Pancreas (tissue), 10 donors: Measurements from ENCODE around the gene SYPL2. TPM values are rescaled to one million over a fixed set of nuclear protein-coding genes. Genes with fewer than 3 reads are reported as not detected.
A peak's percentile ranks its signal among the peaks of the same experiment; 100 is the strongest.

Experiments used
- ATAC-seq, 4 donors: fragments of 200-7000 bp; cut with Tn5 transposase; one replicate each; pipeline versions ENCODE4 v1.8.0 to v1.9.1; 2020; ENCODE audit warnings: mild to moderate bottlenecking in 4 of 4, moderate library complexity in 4 of 4
- DNase-seq, 6 donors: peaks; one replicate each; pipeline ENCODE4 v3.0.0-alpha.2; 2020
- FAIRE-seq: peaks from 2 replicates; lab custom pipeline; 2012; peaks lifted over from hg19 to GRCh38; lab: Jason Lieb, UNC
- H3K27ac ChIP-seq, 4 donors: fragments of 200-600 bp; sonication (generic); 1 replicate in 3 of 4; 2 replicates in 1 of 4; pipeline versions ENCODE4 v1.5.0 to v1.8.0; 2020
- H3K27me3 ChIP-seq, 4 donors: fragments of 200-600 bp; one replicate each; pipeline ENCODE4 v1.8.0; 2021
- H3K36me3 ChIP-seq, 3 donors: fragments of 200-600 bp; sonication (generic) in 1 of 3; one replicate each; pipeline versions ENCODE4 v1.5.0 to v1.8.0; 2020 to 2021
- H3K4me1 ChIP-seq, 3 donors: fragments of 200-600 bp; one replicate each; pipeline ENCODE4 v1.8.0; 2021
- H3K4me3 ChIP-seq, 4 donors: fragments of 200-600 bp; sonication (generic) in 2 of 4; one replicate each; pipeline versions ENCODE4 v1.5.0 to v1.8.0; 2020 to 2021
- H3K9me3 ChIP-seq, 4 donors: fragments of 200-600 bp; one replicate each; pipeline ENCODE4 v1.8.0; 2021
- WGBS, 2 donors: extraction: QIAGEN DNeasy Blood & Tissue Kit; methylation state at CpG; one replicate each; pipeline ENCODE4 v1.1.7; 2013; 5-methylcytosine and 5-hydroxymethylcytosine counted together
- intact Hi-C, 3 donors: fragments of 100-400 bp; cut with DNase I; formaldehyde crosslinking; loops; one replicate each; pipeline versions ENCODE4 v1.11.1 to v1.14.2; 2022
- polyA plus RNA-seq, 2 donors: library from polyadenylated mRNA; stranded (reverse); fragments of 200-250 nt; gene quantifications; one replicate each; pipeline ENCODE4 v1.2.3, GENCODE V29; 2013
- total RNA-seq, 6 donors: library from RNA; stranded (reverse); fragmentation: NEBNext Ultra II Directional in 4 of 6; extraction: Animal tissue kit (Norgen Biotek cat#: 25700) in 4 of 6; gene quantifications; one replicate each; pipeline versions ENCODE4 v1.2.1 to v1.2.4, GENCODE V29; 2021 to 2023
- TF ChIP-seq, protein P1 (sequence below), 4 donors: fragments of 200-600 bp; sonication (generic) in 3 of 4; IDR thresholded peaks; one replicate each; pipeline versions ENCODE4 v1.5.0 to v1.8.0; 2021; ENCODE audit warnings: antibody characterized with exemption in 4 of 4
- donor health status: healthy with polysubstance abuse.
- donor health status: DM: no; HTN: no; CAD: no; lungs with moderate emphysema.
- donor health status: DM: no; HTN: no; CAD: no.
- donor health status: control.
- donor health status: control.
- donor health status: Bipolar disorder and iron deficiency.
- donor health status: DM: yes; HTN: yes; CAD: no.
- donor health status: DM: no; HTN: no; CAD: no.
- donor health status: DM: no; HTN: no; CAD: no.
- donor health status: DM: yes; HTN: yes; CAD: no.

The SYPL2 gene
- total and polyA plus RNA-seq, 8 donors, result 1.5 to 3.7 (median 2.5) TPM

DNA sequence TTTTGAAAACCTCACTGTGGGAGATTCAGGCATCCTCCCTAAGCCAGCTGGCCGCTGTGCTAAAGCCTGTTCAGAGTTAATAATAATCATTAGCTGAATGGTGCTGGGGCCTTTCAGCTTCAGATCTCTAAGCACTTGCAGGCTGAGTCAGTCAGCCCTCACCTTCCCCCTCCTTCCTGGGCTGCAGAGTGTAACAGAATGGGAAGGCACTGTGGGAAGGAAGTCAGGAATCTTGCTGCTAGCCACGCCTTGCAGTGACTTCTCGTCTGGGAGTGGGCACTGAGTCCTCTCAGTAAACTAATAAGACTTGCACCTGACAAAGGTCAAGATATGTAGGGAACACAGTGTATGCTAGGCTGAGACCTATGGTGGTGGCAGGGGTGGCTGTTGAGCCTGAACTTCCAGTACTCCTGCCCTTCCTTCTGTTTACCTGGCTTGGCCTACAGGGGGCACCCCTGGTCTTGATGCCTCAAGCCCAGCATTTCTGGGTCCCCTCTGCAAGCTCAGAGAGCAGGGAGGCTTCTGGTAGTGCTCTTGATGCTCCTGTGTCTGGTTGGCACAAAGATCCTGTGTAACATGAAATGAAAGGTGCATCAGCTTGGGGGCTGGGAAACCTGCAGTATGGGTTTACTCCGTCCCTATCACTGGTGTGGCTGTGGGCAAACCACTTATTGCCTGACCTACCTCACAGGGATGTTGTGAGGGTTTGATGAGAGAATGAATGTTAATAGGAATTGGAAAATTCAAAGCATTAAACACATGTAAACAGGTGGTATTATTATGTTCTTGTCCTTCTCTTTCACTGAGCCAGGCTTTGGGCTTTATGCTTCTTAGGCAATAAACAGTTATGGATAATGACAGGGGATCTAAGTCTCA is 33.6 kb downstream of the SYPL2 start:
- H3K27ac ChIP-seq, result no peak overlapping the region
- no peaks in the 10 kb centered on the region for H3K27me3 ChIP-seq
- ATAC-seq (peak; percentile 33 to 67 (median 46)), DNase-seq (peak in 1 of 6 donors; percentile 50), FAIRE-seq (no peak)
- 74 to 77% methylated on average over 4 of the region's 4 CpGs for WGBS, 2 donors
- H3K36me3 ChIP-seq, result peaks cover 0 to 10% (median 3%) of the 10 kb centered on the region in 3 donors
- TF ChIP-seq, protein P1, sequence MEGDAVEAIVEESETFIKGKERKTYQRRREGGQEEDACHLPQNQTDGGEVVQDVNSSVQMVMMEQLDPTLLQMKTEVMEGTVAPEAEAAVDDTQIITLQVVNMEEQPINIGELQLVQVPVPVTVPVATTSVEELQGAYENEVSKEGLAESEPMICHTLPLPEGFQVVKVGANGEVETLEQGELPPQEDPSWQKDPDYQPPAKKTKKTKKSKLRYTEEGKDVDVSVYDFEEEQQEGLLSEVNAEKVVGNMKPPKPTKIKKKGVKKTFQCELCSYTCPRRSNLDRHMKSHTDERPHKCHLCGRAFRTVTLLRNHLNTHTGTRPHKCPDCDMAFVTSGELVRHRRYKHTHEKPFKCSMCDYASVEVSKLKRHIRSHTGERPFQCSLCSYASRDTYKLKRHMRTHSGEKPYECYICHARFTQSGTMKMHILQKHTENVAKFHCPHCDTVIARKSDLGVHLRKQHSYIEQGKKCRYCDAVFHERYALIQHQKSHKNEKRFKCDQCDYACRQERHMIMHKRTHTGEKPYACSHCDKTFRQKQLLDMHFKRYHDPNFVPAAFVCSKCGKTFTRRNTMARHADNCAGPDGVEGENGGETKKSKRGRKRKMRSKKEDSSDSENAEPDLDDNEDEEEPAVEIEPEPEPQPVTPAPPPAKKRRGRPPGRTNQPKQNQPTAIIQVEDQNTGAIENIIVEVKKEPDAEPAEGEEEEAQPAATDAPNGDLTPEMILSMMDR (IDR thresholded peaks at IDR 0.05), result peak in 2 of 4 donors; percentile 11 to 14
- no peaks in the 10 kb centered on the region for H3K9me3 ChIP-seq
- intact Hi-C loops, result no loop called here
- peaks cover 0 to 8% (median 3%) of the 10 kb centered on the region in 3 donors for H3K4me1 ChIP-seq
- H3K4me3 ChIP-seq, result no peak overlapping the region

DNA sequence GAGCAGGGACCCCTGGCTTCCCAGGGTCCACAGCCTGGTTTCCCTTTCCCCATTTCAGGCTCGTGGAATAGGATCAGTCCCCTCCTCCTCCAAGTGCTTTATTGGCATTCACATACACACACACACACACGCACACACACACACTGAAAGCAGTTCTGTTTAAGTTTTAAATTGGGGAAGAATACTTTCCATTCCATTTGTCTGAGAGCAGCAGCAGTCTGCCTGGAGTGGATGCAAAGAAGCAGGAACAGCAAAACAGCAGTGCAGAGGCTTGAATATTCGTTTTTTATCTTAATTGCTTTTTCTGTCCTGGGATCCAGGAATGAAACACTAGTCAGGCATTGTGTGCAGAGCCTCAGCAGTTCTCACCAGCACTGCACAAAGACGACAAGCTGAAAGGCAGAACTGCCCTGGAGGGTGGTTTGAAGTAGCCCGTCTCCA is 34.6 kb downstream of the SYPL2 start:
- intact Hi-C loops, result no loop called here
- DNase-seq, result no peak
- Histone ChIP-seq H3K36me3 (peaks cover 0 to 9% (median 3%) of the 10 kb centered on the region in 3 donors), H3K27ac (no peak overlapping the region), H3K4me3 (no peak overlapping the region), H3K27me3 (no peaks in the 10 kb centered on the region), H3K9me3 (no peaks in the 10 kb centered on the region), H3K4me1 (peaks cover 0 to 6% (median 0%) of the 10 kb centered on the region in 3 donors)
- FAIRE-seq, result no peak
- ATAC-seq, result peak in 1 of 4 donors; percentile 9
- WGBS, 2 donors, result 54 to 64% methylated on average over 5 of the region's 5 CpGs
- TF ChIP-seq, protein P1 (IDR thresholded peaks at IDR 0.05), result no peak

GRCh38 chr1:109501644-109502363 is 35.5 kb downstream of the SYPL2 start:
- TF ChIP-seq, protein P1 (IDR thresholded peaks at IDR 0.05), result no peak
- H3K4me3 ChIP-seq, result no peak overlapping the region
- no peak for ATAC-seq
- no peak overlapping the region for H3K27ac ChIP-seq
- no peak for DNase-seq
- H3K27me3 ChIP-seq, result no peaks in the 10 kb centered on the region
- 76 to 78% methylated on average over 5 of the region's 5 CpGs for WGBS, 2 donors
- no peak for FAIRE-seq
- H3K36me3 ChIP-seq, result peaks cover 0 to under 1% (median 0%) of the 10 kb centered on the region in 3 donors
- peaks cover 0 to 6% (median 0%) of the 10 kb centered on the region in 3 donors for H3K4me1 ChIP-seq
- H3K9me3 ChIP-seq, result no peaks in the 10 kb centered on the region
- intact Hi-C loops, result no loop called here

DNA sequence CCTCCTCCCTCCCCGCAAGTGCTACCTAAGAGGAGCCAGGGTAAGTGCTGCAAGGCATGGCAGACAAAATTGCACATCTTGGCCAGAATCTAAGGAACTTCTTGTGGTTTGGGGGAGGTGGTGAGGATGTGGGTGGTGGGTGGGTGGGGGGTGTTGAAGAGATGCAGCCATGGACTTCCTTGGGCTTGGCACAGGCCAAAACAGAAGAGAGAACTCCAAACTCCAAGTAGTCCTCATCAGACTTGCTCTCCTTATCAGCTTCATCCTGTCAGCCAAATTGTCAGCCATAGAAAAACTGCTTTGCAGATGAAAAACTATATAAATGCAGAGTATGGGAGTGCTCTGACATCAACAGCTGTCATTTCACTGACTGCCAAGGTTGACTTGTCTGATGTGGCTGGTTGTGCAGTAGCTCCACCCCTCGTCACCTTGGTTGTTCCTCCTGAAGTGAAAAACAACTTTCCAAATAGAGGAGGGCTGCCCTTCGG is 36.1 kb downstream of the SYPL2 start:
- no peaks in the 10 kb centered on the region for H3K9me3 ChIP-seq
- intact Hi-C loops, result no loop called here
- ATAC-seq (peak; percentile 38 to 70 (median 64)), FAIRE-seq (no peak), DNase-seq (no peak)
- 54 to 60% methylated on average over 3 of the region's 3 CpGs for WGBS, 2 donors
- H3K4me1 ChIP-seq, result peaks cover 0 to 6% (median 0%) of the 10 kb centered on the region in 3 donors
- H3K4me3 ChIP-seq, result no peak overlapping the region
- TF ChIP-seq, protein P1 (IDR thresholded peaks at IDR 0.05), result no peak
- H3K27ac ChIP-seq, result no peak overlapping the region
- H3K36me3 ChIP-seq, result no peaks in the 10 kb centered on the region
- no peaks in the 10 kb centered on the region for H3K27me3 ChIP-seq
